ENCODE measurements around the gene CPA4.
"Not testable (repeated sequence)": the region's sequence is repeated elsewhere in the genome, so short reads cannot be mapped to it uniquely, and the experiment has no call there.

Gene CPA4

GRCh38 chr7:130292682-130293257 is at the start of gene CPA4:
Gene CPA4, plus strand, starts transcription at chr7:130293161. Its CDS starts 20 bp downstream, at chr7:130293181.
- peak; percentile 71 for DNase-seq (ENCODE audit: low spot score)

- DNase-seq (ENCODE audit: low spot score), result not testable (repeated sequence)
Observed at GRCh38 chr7:130243486-130243885, 49.5 kb upstream of the CPA4 start.

- not testable (repeated sequence) for DNase-seq (ENCODE audit: low spot score)
Observed at GRCh38 chr7:130246491-130246890, 46.5 kb upstream of the CPA4 start.

DNA sequence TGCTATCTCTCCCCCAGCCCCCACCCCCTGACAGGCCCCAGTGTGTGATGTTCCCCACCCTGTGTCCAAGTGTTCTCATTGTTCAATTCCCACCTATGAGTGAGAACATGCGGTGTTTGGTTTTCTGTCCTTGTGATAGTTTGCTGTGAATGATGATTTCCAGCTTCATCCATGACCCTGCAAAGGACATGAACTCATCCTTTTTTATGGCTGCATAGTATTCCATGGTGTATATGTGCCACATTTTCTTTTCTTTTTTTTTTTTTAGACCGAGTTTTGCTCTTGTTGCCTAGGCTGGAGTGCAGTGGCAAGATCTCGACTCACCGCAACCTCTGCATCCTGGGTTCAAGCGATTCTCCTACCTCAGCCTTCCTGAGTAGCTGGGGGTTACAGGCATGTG is 44.1 kb upstream of the CPA4 start:
- not testable (repeated sequence) for DNase-seq (ENCODE audit: low spot score)

GRCh38 chr7:130249626-130250025 is 43.3 kb upstream of the CPA4 start:
- not testable (repeated sequence) for DNase-seq (ENCODE audit: low spot score)

- no peak for DNase-seq (ENCODE audit: low spot score)
Observed at GRCh38 chr7:130254555-130254954, 38.4 kb upstream of the CPA4 start.

DNA sequence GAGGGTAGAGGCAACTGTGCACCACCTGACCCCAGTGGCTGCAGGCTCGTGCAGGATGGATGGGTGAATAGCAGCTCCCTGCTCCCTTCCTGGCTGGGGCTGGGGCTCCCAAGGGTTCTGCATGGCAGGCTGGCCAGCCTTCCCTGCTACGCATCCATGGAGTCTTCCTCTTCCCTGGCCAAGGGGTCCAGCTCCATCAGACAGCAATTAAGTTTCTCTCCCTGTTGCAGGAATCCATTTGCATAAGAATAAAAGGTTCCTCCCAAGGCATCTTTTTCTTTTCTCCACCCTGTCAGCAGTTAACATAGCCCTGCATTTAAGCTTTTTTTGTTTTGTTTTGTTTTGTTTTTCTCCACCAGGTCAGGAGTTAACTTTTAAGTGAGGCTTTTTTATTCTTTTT is 36.3 kb upstream of the CPA4 start:
- no peak for DNase-seq (ENCODE audit: low spot score)

DNA sequence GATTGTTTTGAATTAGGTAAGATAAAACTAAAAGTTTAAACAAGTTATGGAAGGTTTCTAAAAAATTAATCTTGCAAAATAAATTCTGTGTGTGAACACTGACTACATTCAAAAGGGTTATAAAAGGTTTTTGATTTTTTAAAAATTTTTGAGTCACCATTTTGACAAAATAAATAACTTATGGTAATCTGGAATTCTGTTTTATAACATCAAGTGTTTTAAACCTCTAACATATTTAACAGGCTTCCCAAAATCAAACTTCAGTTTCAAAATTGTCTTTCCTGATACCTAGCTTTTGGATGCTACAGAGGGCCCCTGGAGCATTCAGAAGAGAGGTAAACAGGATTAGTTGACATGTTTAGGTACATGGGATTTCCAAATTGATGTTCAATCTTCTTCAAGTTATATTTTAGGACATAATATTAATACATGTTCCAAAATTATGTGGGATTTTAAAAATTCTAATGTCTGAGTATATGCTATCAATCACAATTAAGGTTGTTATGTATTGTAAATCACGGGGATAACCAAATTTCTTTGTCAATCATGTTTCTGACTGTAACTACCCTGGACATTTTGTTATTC is 34.4 kb upstream of the CPA4 start:
- DNase-seq (ENCODE audit: low spot score), result no peak

DNA sequence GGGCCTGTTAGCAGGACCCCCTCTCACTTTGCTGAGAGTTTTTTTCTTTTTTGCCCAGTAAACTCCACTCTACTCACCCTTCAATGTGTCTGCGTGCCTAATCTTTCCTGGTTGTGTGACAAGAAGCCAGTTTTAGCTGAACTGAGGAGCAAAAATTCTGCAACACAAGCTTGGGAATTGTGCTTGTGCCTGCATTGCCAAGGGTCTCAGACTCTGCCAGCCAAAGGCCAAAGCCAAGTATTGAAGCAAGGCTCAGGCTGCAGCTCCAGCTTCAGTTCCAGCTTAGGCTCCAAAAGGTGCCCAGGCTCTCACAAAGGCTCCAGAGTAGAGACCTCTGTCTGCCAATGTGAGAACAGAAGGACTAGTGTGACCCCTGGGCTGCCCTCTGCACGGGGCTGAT is 30.5 kb upstream of the CPA4 start:
- no peak for DNase-seq (ENCODE audit: low spot score)

DNA sequence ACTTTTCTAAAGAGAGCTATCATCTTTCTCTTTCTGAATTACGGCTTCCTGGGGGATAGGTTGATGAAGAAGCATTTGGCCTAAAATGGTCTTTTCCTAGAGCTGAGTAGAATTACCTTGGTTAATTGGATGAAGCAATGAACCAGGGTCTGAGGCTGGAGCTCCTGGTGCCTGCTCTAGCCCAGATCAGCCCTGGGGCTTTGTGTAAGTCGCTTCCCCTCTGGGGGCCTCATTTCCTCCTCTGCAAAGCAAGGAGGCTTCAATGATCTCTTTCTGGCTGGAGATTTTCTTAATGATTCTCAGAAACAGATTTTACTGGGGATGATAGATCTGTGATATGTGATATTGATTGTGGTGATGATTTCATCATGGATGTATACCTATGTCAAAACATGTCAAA is 29.8 kb upstream of the CPA4 start:
- DNase-seq (ENCODE audit: low spot score), result no peak

- DNase-seq (ENCODE audit: low spot score), result no peak
Observed at GRCh38 chr7:130266258-130266960, 26.6 kb upstream of the CPA4 start, which contains the start of gene CPA2. Gene CPA2, plus strand, starts transcription at chr7:130266863. Its CDS starts 19 bp downstream, at chr7:130266882.

GRCh38 chr7:130266961-130267321 is 26.0 kb upstream of the CPA4 start:
- DNase-seq (ENCODE audit: low spot score), result no peak

GRCh38 chr7:130268463-130269317 is 24.3 kb upstream of the CPA4 start:
- DNase-seq (ENCODE audit: low spot score), result no peak

DNA sequence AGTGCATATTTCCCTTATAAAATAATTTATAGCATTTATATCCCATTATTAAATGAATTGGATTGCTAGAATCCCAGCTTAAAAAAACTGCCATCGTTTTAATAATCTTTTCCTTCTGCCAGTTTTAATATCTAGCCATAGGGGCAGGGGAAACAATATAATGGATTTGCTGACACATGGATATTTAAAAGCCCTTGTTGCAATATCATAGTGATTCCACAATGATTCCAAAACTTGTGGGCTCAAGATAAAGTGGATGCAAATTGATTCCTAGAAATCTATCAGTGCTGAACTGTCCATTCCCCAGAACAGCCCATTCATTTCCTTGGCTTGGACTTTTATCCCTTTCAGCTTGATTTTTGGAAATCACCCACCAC is 23.7 kb upstream of the CPA4 start:
- no peak for DNase-seq (ENCODE audit: low spot score)

DNA sequence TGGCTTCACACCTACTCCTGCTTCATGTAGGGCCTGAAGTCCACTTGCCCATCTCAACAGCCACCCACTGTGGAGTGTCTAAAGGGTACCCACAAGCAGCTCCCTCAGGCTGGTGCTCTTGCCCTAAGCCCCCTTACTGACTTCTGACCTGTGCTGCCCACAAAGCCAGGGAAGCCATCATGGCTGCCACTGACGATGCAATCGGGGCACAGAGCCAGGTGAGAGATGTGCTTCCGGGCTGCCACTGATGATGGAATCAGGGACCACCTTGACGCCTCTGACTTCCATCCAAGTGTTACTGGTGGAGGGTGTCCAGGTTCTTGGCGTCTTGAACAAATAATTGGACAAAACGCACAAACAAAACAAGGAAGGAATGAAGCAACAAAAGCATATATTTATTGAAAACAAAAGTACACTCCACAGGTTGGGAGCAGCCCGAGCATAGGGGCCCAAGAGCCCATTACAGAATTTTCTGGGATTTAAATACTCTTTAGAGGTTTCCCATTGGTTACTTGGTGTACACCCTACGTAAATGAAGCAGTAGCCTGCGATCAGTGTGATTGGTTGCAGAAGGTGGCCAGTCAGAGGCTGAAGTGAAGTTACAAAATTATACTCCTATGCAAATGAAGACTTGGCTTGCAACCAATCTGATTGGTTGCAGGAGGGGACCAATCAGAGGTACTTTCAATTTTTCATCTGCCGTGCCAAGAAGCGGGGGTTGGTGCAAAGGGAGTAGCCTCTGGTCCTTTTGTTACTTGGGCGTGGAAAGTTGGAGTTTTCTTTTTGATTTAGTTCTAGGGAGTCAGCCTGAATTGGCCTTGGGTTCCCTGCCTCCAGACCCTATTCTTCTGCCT is 21.8 kb upstream of the CPA4 start:
- no peak for DNase-seq (ENCODE audit: low spot score)

GRCh38 chr7:130272381-130273080 is 20.4 kb upstream of the CPA4 start:
- no peak for DNase-seq (ENCODE audit: low spot score)

DNA sequence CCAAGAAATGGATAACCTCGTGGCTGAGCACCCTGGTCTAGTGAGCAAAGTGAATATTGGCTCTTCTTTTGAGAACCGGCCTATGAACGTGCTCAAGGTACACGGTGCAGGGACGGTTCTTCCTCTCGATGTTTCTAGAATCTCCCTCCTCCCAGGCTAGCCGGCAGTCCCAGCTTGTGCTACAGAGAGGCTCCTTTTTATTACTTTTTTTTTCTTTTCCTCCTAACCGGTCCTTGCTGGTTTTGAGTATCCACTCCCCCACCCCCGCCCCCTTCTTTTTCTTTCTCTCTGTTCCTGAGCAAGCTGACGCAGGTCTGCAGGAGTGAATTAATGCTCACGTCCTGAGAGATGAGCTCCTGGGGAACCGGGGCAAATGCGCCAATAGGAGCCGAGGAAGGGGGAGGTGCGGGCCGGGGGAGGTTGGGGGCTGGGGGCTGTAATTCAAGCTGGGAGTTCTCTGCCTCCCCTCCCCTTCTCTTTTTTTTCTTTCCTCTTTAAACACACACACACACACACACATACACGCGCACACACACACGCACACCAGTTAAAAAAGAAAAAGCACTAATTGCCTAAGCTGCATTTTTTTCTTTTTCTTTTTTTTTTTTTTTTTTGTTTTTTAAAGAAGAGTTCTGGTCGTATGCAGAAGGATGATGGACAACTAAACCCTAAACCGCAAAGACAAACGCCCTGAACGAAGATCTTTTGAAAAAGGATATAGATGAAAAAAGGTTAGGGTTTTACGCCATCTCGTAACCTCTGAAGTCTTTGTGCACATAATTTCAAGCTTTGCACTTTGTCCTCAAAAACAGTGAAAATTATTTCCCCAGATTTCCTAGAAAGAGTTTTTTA is 19.7 kb upstream of the CPA4 start:
- no peak for DNase-seq (ENCODE audit: low spot score)

GRCh38 chr7:130273933-130274255 is 19.1 kb upstream of the CPA4 start:
- DNase-seq (ENCODE audit: low spot score), result no peak

GRCh38 chr7:130274296-130274695 is 18.7 kb upstream of the CPA4 start:
- DNase-seq (ENCODE audit: low spot score), result no peak

- DNase-seq (ENCODE audit: low spot score), result no peak
Observed at GRCh38 chr7:130274983-130275591, 17.9 kb upstream of the CPA4 start.

Measured in COLO829 (cell line).